ENCODE measurements around the gene FNDC10. TPM values are rescaled to one million over a fixed set of nuclear protein-coding genes. Genes with fewer than 3 reads are reported as not detected.
A peak's percentile ranks its signal among the peaks of the same experiment; 100 is the strongest.

Gene FNDC10
- total RNA-seq, 2 experiments from 2014 or later, result 0.94 to 1.2 TPM

DNA sequence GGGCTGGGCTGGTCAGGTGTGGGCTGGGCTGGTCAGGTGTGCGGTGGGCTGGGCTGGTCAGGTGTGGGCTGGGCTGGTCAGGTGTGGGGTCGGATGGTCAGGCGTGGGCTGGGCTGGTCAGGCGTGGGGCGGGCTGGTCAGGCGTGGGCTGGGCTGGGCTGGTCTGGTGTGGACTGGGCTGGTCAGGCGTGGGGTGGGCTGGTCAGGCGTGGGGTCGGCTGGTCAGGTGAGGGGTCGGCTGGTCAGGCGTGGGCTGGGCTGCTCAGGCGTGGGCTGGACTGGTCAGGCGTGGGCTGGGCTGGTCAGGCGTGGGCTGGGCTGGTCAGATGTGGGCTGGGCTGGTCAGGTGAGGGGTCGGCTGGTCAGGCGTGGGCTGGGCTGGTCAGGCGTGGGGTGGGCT lies 5.8 kb upstream of the FNDC10 start:
- Mint-ChIP-seq H3K4me3 (no peak overlapping the region), H3K27me3 (ENCODE audit: low read depth) (no peaks in the 10 kb centered on the region), H3K36me3 (ENCODE audit: low read depth) (no peaks in the 10 kb centered on the region), H3K4me1 (ENCODE audit: low read depth) (peaks cover 14% of the 10 kb centered on the region), H3K27ac (no peak overlapping the region), H3K9me3 (no peaks in the 10 kb centered on the region)
- CTCF ChIA-PET, result no interaction called here
- intact Hi-C loops (cut with micrococcal nuclease), result no loop called here
- DNase-seq, result no peak

DNA sequence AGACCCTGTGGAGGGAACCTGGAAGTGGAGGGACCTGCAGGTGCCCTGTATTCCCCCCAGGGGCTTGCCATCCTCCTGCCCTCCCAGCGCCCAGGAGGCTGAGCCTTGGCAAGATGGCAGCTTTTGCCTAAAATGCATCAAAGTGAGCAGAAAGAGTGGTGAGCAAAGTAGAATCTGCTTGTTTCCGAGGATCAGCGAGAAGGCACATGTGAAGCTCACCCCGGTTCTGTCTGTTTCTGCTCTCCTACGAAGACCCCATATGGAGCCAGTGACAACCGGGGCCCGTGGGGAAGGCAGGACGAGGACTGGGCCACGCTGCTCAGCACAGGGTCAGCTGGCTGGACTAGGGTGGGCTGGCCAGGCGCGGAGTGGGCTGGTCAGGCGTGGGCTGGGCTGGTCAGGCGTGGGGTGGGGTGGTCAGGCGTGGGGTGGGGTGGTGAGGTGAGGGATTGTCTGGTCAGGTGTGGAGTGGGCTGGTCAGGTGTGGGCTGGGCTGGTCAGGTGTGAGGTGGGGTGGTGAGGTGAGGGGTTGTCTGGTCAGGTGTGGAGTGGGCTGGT lies 5.2 kb upstream of the FNDC10 start:
- CTCF ChIA-PET, result no interaction called here
- Mint-ChIP-seq H3K36me3 (ENCODE audit: low read depth) (no peaks in the 10 kb centered on the region), H3K27ac (peak overlapping the region; percentile 53), H3K4me1 (ENCODE audit: low read depth) (peaks cover 15% of the 10 kb centered on the region), H3K27me3 (ENCODE audit: low read depth) (no peaks in the 10 kb centered on the region), H3K9me3 (no peaks in the 10 kb centered on the region), H3K4me3 (no peak overlapping the region)
- no peak for DNase-seq
- intact Hi-C loops (cut with micrococcal nuclease), result no loop called here

- Mint-ChIP-seq H3K4me3 (no peak overlapping the region), H3K27ac (no peak overlapping the region), H3K27me3 (ENCODE audit: low read depth) (no peaks in the 10 kb centered on the region), H3K36me3 (ENCODE audit: low read depth) (no peaks in the 10 kb centered on the region), H3K9me3 (no peaks in the 10 kb centered on the region), H3K4me1 (ENCODE audit: low read depth) (peaks cover 15% of the 10 kb centered on the region)
- DNase-seq, result no peak
- intact Hi-C loops (cut with micrococcal nuclease), result no loop called here
- CTCF ChIA-PET, result no interaction called here
Observed at GRCh38 chr1:1604374-1605033, 4.6 kb upstream of the FNDC10 start.

- intact Hi-C loops (cut with micrococcal nuclease), result no loop called here
- Mint-ChIP-seq H3K27me3 (ENCODE audit: low read depth) (peaks cover 3% of the 10 kb centered on the region), H3K27ac (no peak overlapping the region), H3K4me1 (ENCODE audit: low read depth) (peaks cover 19% of the 10 kb centered on the region), H3K36me3 (ENCODE audit: low read depth) (no peaks in the 10 kb centered on the region), H3K9me3 (no peaks in the 10 kb centered on the region), H3K4me3 (no peak overlapping the region)
- CTCF ChIA-PET, result interaction anchor here (0.7 kb wide), 1 partner anchor 10 kb away, joined by 3 read pairs; no protein-coding TSS in a partner anchor
- DNase-seq, result no peak
Observed at GRCh38 chr1:1603671-1604373, 3.9 kb upstream of the FNDC10 start.

- Mint-ChIP-seq H3K4me1 (ENCODE audit: low read depth) (peaks cover 22% of the 10 kb centered on the region), H3K36me3 (ENCODE audit: low read depth) (no peaks in the 10 kb centered on the region), H3K27ac (no peak overlapping the region), H3K4me3 (no peak overlapping the region), H3K9me3 (no peaks in the 10 kb centered on the region), H3K27me3 (ENCODE audit: low read depth) (peaks cover 6% of the 10 kb centered on the region)
- intact Hi-C loops (cut with micrococcal nuclease), result no loop called here
- DNase-seq, result no peak
- CTCF ChIA-PET, result interaction anchor here (0.7 kb wide), 1 partner anchor 11 kb away, joined by 3 read pairs; no protein-coding TSS in a partner anchor
Observed at GRCh38 chr1:1602968-1603506, 3.1 kb upstream of the FNDC10 start.

DNA sequence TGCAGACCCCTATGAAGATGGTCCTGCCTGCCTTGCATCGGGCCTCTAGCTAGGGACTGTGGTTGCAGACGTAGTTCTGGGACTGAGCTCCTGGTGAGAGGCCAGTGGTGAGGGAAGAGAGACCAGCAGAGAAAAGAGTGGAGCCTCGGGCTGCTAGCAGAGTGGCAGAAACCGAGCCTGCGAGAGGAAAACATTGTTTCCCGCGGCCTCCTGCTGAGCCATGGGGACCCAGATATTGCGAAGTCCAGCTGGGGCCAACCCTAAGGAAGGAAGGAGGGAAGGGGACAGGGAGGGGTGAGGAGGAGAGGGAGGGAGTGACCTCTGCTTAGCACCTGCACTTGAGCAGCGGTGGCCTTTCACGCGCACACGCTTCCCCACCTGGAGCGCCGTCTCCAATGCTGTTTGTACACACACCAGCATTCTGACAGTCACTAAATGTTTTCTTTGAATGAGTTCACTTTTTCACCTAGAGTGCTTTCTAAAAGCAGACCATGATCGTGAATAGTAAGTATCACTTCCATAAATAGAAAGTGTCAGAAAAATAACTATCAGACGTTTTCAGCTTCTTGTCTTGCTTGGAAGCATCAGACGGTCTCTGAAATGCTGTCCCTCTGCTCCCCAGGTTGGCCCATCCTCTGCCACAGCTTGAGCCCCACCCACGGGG lies 2.5 kb upstream of the FNDC10 start:
- Mint-ChIP-seq H3K9me3 (no peaks in the 10 kb centered on the region), H3K27ac (no peak overlapping the region)
- intact Hi-C loops (cut with micrococcal nuclease), result no loop called here

DNA sequence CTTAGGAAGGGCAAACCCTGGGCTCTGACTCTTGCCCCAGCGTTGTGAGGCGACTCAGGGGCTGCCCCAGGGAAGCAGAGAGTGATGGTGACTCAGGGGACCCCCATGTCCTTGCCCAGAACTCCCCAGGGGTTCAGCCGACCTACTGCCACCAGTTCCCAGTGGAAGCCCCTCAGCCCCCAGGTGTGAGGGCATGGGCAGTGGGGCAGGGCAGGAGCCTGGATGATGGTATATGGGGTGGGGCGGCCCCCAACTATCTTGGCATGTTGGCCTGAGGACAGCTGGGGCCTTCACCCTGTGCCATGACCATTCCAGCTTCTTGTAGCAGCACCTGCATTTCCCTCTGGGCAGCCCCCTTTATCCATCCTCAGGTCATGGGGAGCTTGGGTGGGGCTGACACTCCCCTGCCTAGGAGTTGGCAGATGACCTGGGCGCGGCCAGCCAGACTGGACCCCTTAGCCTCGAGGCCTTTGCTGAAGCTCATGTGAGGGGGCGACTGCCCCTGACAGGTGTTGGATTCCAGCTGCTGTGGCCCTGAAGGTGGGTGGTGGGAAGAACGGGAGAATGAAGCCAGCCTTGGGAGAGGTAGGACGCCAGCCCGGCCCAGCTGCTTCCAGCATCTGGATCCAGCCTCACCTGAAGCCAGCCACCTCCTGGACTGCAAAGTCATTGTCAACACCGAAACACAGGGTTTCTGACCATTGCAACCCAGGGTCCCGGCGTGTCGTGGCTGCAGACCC lies 1.8 kb upstream of the FNDC10 start:
- CTCF ChIA-PET, result no interaction called here

More for the DNA sequence above, 2.5 kb upstream of the FNDC10 start:
- DNase-seq, result no peak
- no peak overlapping the region for H3K4me3 Mint-ChIP-seq
- CTCF ChIA-PET, result no interaction called here
- no peaks in the 10 kb centered on the region for H3K36me3 Mint-ChIP-seq (ENCODE audit: low read depth)
- peaks cover 20% of the 10 kb centered on the region for H3K4me1 Mint-ChIP-seq (ENCODE audit: low read depth)
- H3K27me3 Mint-ChIP-seq (ENCODE audit: low read depth), result peaks cover 6% of the 10 kb centered on the region

GRCh38 chr1:1600861-1601563 lies 1.1 kb upstream of the FNDC10 start:
- H3K27me3 Mint-ChIP-seq (ENCODE audit: low read depth), result peaks cover 6% of the 10 kb centered on the region
- DNase-seq, result no peak
- CTCF ChIA-PET, result no interaction called here
- intact Hi-C loops (cut with micrococcal nuclease), result no loop called here
- no peak overlapping the region for H3K4me3 Mint-ChIP-seq
- no peak overlapping the region for H3K27ac Mint-ChIP-seq
- peaks cover 11% of the 10 kb centered on the region for H3K4me1 Mint-ChIP-seq (ENCODE audit: low read depth)
- no peaks in the 10 kb centered on the region for H3K36me3 Mint-ChIP-seq (ENCODE audit: low read depth)
- no peaks in the 10 kb centered on the region for H3K9me3 Mint-ChIP-seq

More for the DNA sequence above, 1.8 kb upstream of the FNDC10 start:
- intact Hi-C loops (cut with micrococcal nuclease), result no loop called here
- Mint-ChIP-seq H3K27me3 (ENCODE audit: low read depth) (peaks cover 6% of the 10 kb centered on the region), H3K4me1 (ENCODE audit: low read depth) (peaks cover 13% of the 10 kb centered on the region), H3K9me3 (no peaks in the 10 kb centered on the region), H3K36me3 (ENCODE audit: low read depth) (no peaks in the 10 kb centered on the region), H3K4me3 (no peak overlapping the region), H3K27ac (no peak overlapping the region)
- no peak for DNase-seq

DNA sequence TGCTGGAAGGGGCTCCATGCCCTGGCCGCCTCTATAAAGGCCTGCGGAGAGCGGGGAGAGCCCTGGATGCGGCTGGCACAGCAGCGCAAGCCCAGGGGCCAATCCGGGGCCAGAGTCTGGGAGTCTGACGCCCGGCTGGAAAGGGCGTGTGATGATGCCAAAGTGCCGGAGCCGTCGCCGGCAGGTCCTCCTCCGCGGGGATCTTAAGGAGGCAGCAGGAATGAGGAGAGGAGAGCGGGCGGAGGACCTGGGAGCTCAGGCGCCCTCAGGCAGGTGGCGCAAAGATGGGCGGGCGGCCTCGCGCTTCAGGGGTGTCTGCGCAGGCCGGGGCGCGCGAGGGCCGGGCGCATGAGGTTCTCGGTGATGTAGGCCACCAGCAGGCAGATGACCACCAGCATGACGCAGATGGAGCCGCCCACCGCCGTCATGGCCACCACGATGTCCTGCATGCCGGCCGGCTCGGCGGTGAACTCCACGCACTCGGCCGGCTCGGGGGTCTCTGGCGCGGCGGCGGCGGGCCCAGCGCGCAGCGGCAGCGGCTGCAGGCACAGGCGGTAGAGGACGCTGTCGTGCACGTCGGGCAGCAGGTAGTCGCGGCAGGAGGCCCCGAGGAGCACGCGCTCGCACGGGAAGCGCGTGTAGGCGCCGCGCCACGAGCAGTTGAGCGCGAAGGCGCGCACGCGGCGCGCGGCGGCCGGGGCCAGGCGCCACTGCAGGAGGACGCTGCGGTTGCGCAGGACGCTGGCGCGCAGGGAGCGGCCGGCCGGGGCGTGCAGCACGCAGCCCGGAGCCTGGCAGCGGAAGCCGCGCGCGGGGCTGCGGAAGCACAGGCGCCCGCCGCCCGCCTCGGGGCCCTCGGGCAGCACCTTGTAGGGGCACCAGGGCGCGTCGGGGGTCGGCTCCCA lies 653 bp downstream of the FNDC10 start:
- no peak overlapping the region for H3K27ac Mint-ChIP-seq
- H3K36me3 Mint-ChIP-seq (ENCODE audit: low read depth), result no peaks in the 10 kb centered on the region
- peaks cover 6% of the 10 kb centered on the region for H3K27me3 Mint-ChIP-seq (ENCODE audit: low read depth)
- no peaks in the 10 kb centered on the region for H3K9me3 Mint-ChIP-seq
- DNase-seq, result peak; percentile 43
- intact Hi-C loops (cut with micrococcal nuclease), result no loop called here
- CTCF ChIA-PET, result no interaction called here
- peaks cover 11% of the 10 kb centered on the region for H3K4me1 Mint-ChIP-seq (ENCODE audit: low read depth)
- peak overlapping the region; percentile 73 for H3K4me3 Mint-ChIP-seq

DNA sequence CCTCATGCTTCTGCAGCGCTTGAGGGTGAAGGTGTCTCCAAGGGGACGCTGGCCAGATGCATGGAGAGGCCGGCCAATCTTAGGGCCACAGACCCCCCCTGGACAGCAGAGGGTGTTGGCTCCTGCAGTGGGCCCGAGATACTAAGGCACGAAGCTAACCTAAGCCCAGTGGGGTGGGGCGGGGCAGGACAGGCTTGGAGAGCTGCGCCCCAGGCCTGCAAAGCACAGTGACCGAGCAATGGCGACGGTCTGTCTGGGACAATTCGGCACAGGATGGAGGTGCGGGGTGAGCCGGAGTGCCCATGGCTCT lies 1.3 kb downstream of the FNDC10 start:
- Mint-ChIP-seq H3K27ac (no peak overlapping the region), H3K9me3 (no peaks in the 10 kb centered on the region), H3K36me3 (ENCODE audit: low read depth) (no peaks in the 10 kb centered on the region), H3K4me3 (peak overlapping the region; percentile 73), H3K27me3 (ENCODE audit: low read depth) (peaks cover 6% of the 10 kb centered on the region), H3K4me1 (ENCODE audit: low read depth) (peaks cover 11% of the 10 kb centered on the region)
- CTCF ChIA-PET, result no interaction called here
- DNase-seq, result no peak
- intact Hi-C loops (cut with micrococcal nuclease), result no loop called here
